Panc1 (cell line): Measurements from ENCODE around the gene ESRRG. TPM values are rescaled to one million over a fixed set of nuclear protein-coding genes. Genes with fewer than 3 reads are reported as not detected.

Experiments used
- ATAC-seq: fragments of 200-7000 bp; cut with Tn5 transposase; 2 replicates; pipeline ENCODE4 v1.9.1; 2020; ENCODE audit warnings: mild to moderate bottlenecking, moderate library complexity
- BruUV-seq: library from RNA; stranded (reverse); fragments of 400-500 nt; replicated peaks from 2 replicates; lab custom pipeline; 2021; lab: Mats Ljungman, UMichigan
- CTCF ChIA-PET: fragments of 300-600 bp; sonication (Branson Sonifier 250); formaldehyde crosslinking; loops from one replicate; lab custom pipeline; 2022; ENCODE audit warnings: antibody characterized with exemption; lab: Charles Lee
- POLR2A ChIA-PET: fragments of 300-600 bp; sonication (Branson Sonifier 250); formaldehyde crosslinking; loops from one replicate; lab custom pipeline; 2022; ENCODE audit warnings: antibody characterized with exemption; lab: Charles Lee
- DNase-seq: peaks from one replicate; pipeline ENCODE4 v3.0.0-alpha.2; 2010; ENCODE audit warnings: low read depth, low spot score
- H3K27ac ChIP-seq: 2 replicates; pipeline ENCODE4 v1.5.1; 2011; ENCODE audit warnings: mild to moderate bottlenecking, low read length, inconsistent platforms
- H3K27me3 ChIP-seq: fragments of 200-500 bp; sonication (Bioruptor generic); 2 replicates; pipeline ENCODE4 v1.6.0; 2014; ENCODE audit warnings: low read length, inconsistent platforms; ENCODE audit not compliant: control insufficient read depth, insufficient read depth
- H3K36me3 ChIP-seq: fragments of 200-500 bp; sonication (Bioruptor generic); 2 replicates; pipeline ENCODE4 v1.5.1; 2014; ENCODE audit warnings: inconsistent platforms, mild to moderate bottlenecking, low read length, moderate library complexity; ENCODE audit not compliant: control insufficient read depth, insufficient read depth
- H3K4me1 ChIP-seq: 2 replicates; pipeline ENCODE4 v1.5.1; 2011; ENCODE audit warnings: inconsistent platforms, mild to moderate bottlenecking, low read length, moderate library complexity; ENCODE audit not compliant: control insufficient read depth, insufficient read depth
- H3K4me3 ChIP-seq, 2 experiments: 2 replicates each; pipeline ENCODE4 v1.5.1; 2011 to 2012; ENCODE audit warnings: low read depth in 2 of 2, low read length in 2 of 2, mild to moderate bottlenecking in 2 of 2, inconsistent platforms in 1 of 2, moderate library complexity in 1 of 2
- H3K9me3 ChIP-seq: fragments of 200-500 bp; sonication (Bioruptor generic); 2 replicates; pipeline ENCODE4 v1.5.1; 2014; ENCODE audit warnings: low read depth, mild to moderate bottlenecking, inconsistent platforms, low read length, moderate library complexity; ENCODE audit not compliant: control insufficient read depth, insufficient read depth
- POLR2AphosphoS5 ChIP-seq: IDR thresholded peaks from 2 replicates; pipeline ENCODE4 v1.6.1; 2012; ENCODE audit warnings: mild to moderate bottlenecking, low read depth, low read length, moderate library complexity
- SIN3A ChIP-seq: IDR thresholded peaks from 2 replicates; pipeline ENCODE4 v1.6.1; 2012; ENCODE audit warnings: low read depth, mild to moderate bottlenecking, low read length, moderate library complexity, borderline replicate concordance; ENCODE audit not compliant: insufficient read depth
- TCF7L2 ChIP-seq: IDR thresholded peaks from 2 replicates; pipeline ENCODE4 v1.6.1; 2011; ENCODE audit warnings: mild to moderate bottlenecking, low read depth, low read length, inconsistent platforms
- in situ Hi-C: cut with HindIII; loops from 2 replicates; pipeline ENCODE4 v1.10.0; 2016; ENCODE audit warnings: low sequenced_read_pairs, low pct_unique_long_range_greater_than_20kb
- intact Hi-C: fragments of 100-400 bp; cut with micrococcal nuclease; formaldehyde crosslinking; loops from one replicate; pipeline ENCODE4 v1.10.0; 2022; ENCODE audit not compliant: unreplicated experiment
- total RNA-seq: library from RNA; stranded (reverse); gene quantifications from one replicate; pipeline ENCODE4 v1.2.1, GENCODE V29; 2021; ENCODE audit not compliant: unreplicated experiment
- TF ChIP-seq, protein P1 (sequence below), 2 experiments: IDR thresholded peaks; 2 replicates each; pipeline ENCODE4 v1.6.1; 2011 to 2012; ENCODE audit warnings: low read depth in 2 of 2, control low read depth in 1 of 2, low read length in 1 of 2, mild to moderate bottlenecking in 1 of 2, moderate library complexity in 1 of 2; ENCODE audit not compliant: insufficient read depth in 1 of 2
- TF ChIP-seq, protein P2 (sequence below): fragments of 450-650 bp; IDR thresholded peaks from 2 replicates; pipeline ENCODE4 v1.5.1; 2017; ENCODE audit warnings: mild to moderate bottlenecking

Gene ESRRG
- total RNA-seq, 1 experiment from 2014 or later = not detected

DNA sequence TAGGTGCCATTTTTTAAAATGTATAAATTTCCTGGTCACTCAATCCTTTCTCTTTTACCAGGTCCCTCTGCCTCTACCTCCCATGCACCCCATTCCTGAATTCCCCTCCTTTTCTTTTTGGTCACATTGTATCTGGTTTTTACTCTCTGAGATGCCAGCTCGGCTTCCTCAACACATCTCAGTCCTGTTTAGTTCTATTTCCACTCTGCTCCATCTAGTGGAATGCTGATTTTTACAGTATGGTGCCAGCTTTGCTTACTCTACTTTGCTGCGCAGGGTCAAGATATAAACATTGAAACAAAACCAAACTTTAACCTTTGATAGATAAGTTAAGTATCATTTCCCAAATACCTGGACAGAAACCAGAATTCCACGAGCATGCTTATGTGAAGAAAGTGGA lies 96.0 kb downstream of the ESRRG start:
- intact Hi-C loops = no loop called here
- no peaks in the 10 kb centered on the region for H3K9me3 ChIP-seq
- ChIA-PET POLR2A (no interaction called here), CTCF (no interaction called here)
- no TSS peak for BruUV-seq
- TF ChIP-seq, protein P1, sequence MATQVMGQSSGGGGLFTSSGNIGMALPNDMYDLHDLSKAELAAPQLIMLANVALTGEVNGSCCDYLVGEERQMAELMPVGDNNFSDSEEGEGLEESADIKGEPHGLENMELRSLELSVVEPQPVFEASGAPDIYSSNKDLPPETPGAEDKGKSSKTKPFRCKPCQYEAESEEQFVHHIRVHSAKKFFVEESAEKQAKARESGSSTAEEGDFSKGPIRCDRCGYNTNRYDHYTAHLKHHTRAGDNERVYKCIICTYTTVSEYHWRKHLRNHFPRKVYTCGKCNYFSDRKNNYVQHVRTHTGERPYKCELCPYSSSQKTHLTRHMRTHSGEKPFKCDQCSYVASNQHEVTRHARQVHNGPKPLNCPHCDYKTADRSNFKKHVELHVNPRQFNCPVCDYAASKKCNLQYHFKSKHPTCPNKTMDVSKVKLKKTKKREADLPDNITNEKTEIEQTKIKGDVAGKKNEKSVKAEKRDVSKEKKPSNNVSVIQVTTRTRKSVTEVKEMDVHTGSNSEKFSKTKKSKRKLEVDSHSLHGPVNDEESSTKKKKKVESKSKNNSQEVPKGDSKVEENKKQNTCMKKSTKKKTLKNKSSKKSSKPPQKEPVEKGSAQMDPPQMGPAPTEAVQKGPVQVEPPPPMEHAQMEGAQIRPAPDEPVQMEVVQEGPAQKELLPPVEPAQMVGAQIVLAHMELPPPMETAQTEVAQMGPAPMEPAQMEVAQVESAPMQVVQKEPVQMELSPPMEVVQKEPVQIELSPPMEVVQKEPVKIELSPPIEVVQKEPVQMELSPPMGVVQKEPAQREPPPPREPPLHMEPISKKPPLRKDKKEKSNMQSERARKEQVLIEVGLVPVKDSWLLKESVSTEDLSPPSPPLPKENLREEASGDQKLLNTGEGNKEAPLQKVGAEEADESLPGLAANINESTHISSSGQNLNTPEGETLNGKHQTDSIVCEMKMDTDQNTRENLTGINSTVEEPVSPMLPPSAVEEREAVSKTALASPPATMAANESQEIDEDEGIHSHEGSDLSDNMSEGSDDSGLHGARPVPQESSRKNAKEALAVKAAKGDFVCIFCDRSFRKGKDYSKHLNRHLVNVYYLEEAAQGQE (IDR thresholded peaks at IDR 0.05; ENCODE audit: insufficient read depth in 1 of 2, low read depth in 2 of 2, low read length in 1 of 2) = no peak
- TF ChIP-seq POLR2AphosphoS5 = no peak
- TF ChIP-seq SIN3A = no peak
- TF ChIP-seq TCF7L2 = no peak
- TF ChIP-seq, protein P2, sequence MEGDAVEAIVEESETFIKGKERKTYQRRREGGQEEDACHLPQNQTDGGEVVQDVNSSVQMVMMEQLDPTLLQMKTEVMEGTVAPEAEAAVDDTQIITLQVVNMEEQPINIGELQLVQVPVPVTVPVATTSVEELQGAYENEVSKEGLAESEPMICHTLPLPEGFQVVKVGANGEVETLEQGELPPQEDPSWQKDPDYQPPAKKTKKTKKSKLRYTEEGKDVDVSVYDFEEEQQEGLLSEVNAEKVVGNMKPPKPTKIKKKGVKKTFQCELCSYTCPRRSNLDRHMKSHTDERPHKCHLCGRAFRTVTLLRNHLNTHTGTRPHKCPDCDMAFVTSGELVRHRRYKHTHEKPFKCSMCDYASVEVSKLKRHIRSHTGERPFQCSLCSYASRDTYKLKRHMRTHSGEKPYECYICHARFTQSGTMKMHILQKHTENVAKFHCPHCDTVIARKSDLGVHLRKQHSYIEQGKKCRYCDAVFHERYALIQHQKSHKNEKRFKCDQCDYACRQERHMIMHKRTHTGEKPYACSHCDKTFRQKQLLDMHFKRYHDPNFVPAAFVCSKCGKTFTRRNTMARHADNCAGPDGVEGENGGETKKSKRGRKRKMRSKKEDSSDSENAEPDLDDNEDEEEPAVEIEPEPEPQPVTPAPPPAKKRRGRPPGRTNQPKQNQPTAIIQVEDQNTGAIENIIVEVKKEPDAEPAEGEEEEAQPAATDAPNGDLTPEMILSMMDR = no peak
- H3K4me3 ChIP-seq = no peak overlapping the region
- H3K4me1 ChIP-seq = no peaks in the 10 kb centered on the region
- no peaks in the 10 kb centered on the region for H3K36me3 ChIP-seq
- DNase-seq (no peak), ATAC-seq (no peak)
- H3K27ac ChIP-seq = no peak overlapping the region
- H3K27me3 ChIP-seq = no peaks in the 10 kb centered on the region; the same call in 1 of the 2 replicates
- in situ Hi-C loops = no loop called here

DNA sequence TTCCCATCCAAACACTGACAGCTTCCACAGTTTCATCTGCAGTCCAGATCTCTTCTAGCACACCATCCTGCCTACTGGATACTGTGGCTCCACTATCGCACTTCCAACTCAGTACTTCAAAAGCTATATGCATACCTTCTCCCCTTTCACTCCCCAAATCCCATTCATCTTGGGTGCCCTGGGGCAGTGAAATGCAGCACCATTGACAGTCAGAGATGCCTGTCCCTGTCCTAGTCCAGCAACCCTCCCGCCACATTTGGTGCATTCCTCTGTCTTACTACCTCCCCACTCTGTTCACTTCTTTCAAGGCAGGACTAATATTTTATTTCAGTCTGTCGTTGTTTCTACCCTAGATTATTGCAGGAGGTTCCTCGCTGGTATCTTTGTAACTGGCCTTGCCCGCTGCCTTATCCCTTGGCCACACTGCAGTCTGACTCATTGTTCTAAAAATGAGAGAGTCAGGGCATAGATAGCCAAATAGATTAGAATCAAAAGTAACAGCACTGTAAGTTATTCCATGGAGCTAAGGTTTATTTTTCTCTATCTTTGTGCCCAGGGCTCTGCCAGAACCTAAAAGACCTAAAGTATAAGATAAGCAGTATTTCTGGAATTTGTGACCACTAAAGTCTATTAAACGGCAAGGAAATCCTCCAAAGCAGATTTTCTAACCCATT lies 96.7 kb downstream of the ESRRG start:
- POLR2A ChIA-PET = no interaction called here
- H3K27ac ChIP-seq = no peak overlapping the region
- BruUV-seq = no TSS peak
- CTCF ChIA-PET = no interaction called here
- H3K9me3 ChIP-seq = no peaks in the 10 kb centered on the region
- H3K4me1 ChIP-seq = no peaks in the 10 kb centered on the region
- H3K27me3 ChIP-seq = no peaks in the 10 kb centered on the region; the same call in 1 of the 2 replicates
- no peaks in the 10 kb centered on the region for H3K36me3 ChIP-seq
- ATAC-seq (no peak), DNase-seq (no peak)
- H3K4me3 ChIP-seq = no peak overlapping the region
- TF ChIP-seq TCF7L2 (no peak), SIN3A (no peak), POLR2AphosphoS5 (no peak)
- TF ChIP-seq, protein P1 (IDR thresholded peaks at IDR 0.05; ENCODE audit: insufficient read depth in 1 of 2, low read depth in 2 of 2, low read length in 1 of 2) = no peak
- TF ChIP-seq, protein P2 = no peak
- in situ Hi-C loops (no loop called here), intact Hi-C loops (no loop called here)
